CD4-positive, alpha-beta memory T cell (primary cell): ENCODE results near the gene C19orf73. TPM values are rescaled to one million over a fixed set of nuclear protein-coding genes. Genes with fewer than 3 reads are reported as not detected.
A peak's percentile ranks its signal among the peaks of the same experiment; 100 is the strongest.

ENCODE experiments used
- CTCF ChIA-PET: fragments of 350-600 bp; sonication (Branson Sonifier 250); formaldehyde crosslinking; loops from one replicate; lab custom pipeline; 2021; ENCODE audit warnings: inconsistent platforms; ENCODE audit not compliant: partially characterized antibody; lab: Charles Lee
- POLR2A ChIA-PET: fragments of 350-600 bp; sonication (Branson Sonifier 250); formaldehyde crosslinking; loops from one replicate; lab custom pipeline; 2021; ENCODE audit not compliant: partially characterized antibody; lab: Charles Lee
- DNase-seq, 5 donors: peaks; one replicate each; pipeline versions ENCODE4 v3.0.0 to v3.0.0-alpha.2; 2020 to 2022; ENCODE audit warnings: mixed read lengths in 1 of 5
- H3K27ac ChIP-seq: one replicate; pipeline ENCODE4 v1.7.0; 2013; ENCODE audit warnings: low read depth, low read length
- H3K27me3 ChIP-seq: 2 replicates; pipeline ENCODE4 v1.7.0; 2013; ENCODE audit warnings: mild to moderate bottlenecking, low read length, moderate library complexity; ENCODE audit not compliant: insufficient read depth
- H3K36me3 ChIP-seq: 2 replicates; pipeline ENCODE4 v1.7.0; 2013; ENCODE audit warnings: mild to moderate bottlenecking, low read length, moderate library complexity; ENCODE audit not compliant: insufficient read depth
- H3K4me1 ChIP-seq: 2 replicates; pipeline ENCODE4 v1.7.0; 2013; ENCODE audit warnings: mild to moderate bottlenecking, low read length, moderate library complexity; ENCODE audit not compliant: insufficient read depth
- H3K4me3 ChIP-seq, 2 donors: one replicate each; pipeline ENCODE4 v1.7.0; 2013; ENCODE audit warnings: low read length in 2 of 2, mild to moderate bottlenecking in 1 of 2
- H3K9me3 ChIP-seq, 2 donors: one replicate each; pipeline ENCODE4 v1.7.0; 2013; ENCODE audit warnings: low read length in 2 of 2, control low read depth in 1 of 2; ENCODE audit not compliant: control insufficient read depth in 1 of 2
- H3K27ac Mint-ChIP-seq, 7 donors: one replicate each; pipeline ENCODE4 v1.8.0; 2020 to 2021; ENCODE audit warnings: mixed read lengths in 7 of 7, mild to moderate bottlenecking in 6 of 7, inconsistent platforms in 3 of 7, moderate library complexity in 3 of 7
- H3K27me3 Mint-ChIP-seq, 2 donors: one replicate each; pipeline ENCODE4 v1.8.0; 2020 to 2021; ENCODE audit warnings: mixed read lengths in 2 of 2
- H3K36me3 Mint-ChIP-seq, 2 donors: one replicate each; pipeline ENCODE4 v1.8.0; 2020 to 2021; ENCODE audit warnings: mixed read lengths in 2 of 2, inconsistent platforms in 1 of 2, mild to moderate bottlenecking in 1 of 2
- H3K4me1 Mint-ChIP-seq, 4 donors: one replicate each; pipeline ENCODE4 v1.8.0; 2020 to 2021; ENCODE audit warnings: mixed read lengths in 4 of 4, mild to moderate bottlenecking in 1 of 4
- H3K4me3 Mint-ChIP-seq, 8 donors: one replicate each; pipeline ENCODE4 v1.8.0; 2020 to 2021; ENCODE audit warnings: mixed read lengths in 8 of 8, mild to moderate bottlenecking in 7 of 8, moderate library complexity in 6 of 8, inconsistent platforms in 3 of 8
- H3K9me3 Mint-ChIP-seq, 8 donors: one replicate each; pipeline ENCODE4 v1.8.0; 2020 to 2021; ENCODE audit warnings: mixed read lengths in 8 of 8, mild to moderate bottlenecking in 5 of 8, inconsistent platforms in 3 of 8, moderate library complexity in 1 of 8
- intact Hi-C: fragments of 100-400 bp; cut with micrococcal nuclease; formaldehyde crosslinking; loops from one replicate; pipeline ENCODE4 v1.15.1; 2023
- polyA plus RNA-seq, 2 donors: library from polyadenylated mRNA; unstranded; fragments of 300-500 nt; fragmentation: Illumina TruSeq; gene quantifications; one replicate each; pipeline ENCODE4 v1.2.3, GENCODE V29; 2021
- total RNA-seq, 2 experiments: library from RNA; stranded (reverse); gene quantifications; one replicate each; pipeline ENCODE4 v1.2.3, GENCODE V29; 2021

Gene C19orf73
- total and polyA plus RNA-seq, 4 experiments from 2014 or later = 1.7 to 3.7 (median 1.9) TPM

GRCh38 chr19:49109569-49110233 lies 9.2 kb downstream of the C19orf73 start:
- peak in 1 of 5 donors; percentile 2 for DNase-seq
- intact Hi-C loops = no loop called here
- H3K9me3 Mint-ChIP-seq = no peaks in the 10 kb centered on the region
- peaks cover 9 to 22% (median 11%) of the 10 kb centered on the region in 4 donors for H3K4me1 Mint-ChIP-seq
- Histone ChIP-seq H3K27ac (no peak overlapping the region), H3K36me3 (peaks cover 23% of the 10 kb centered on the region), H3K4me1 (peaks cover 6% of the 10 kb centered on the region), H3K9me3 (no peaks in the 10 kb centered on the region), H3K27me3 (no peaks in the 10 kb centered on the region), H3K4me3 (no peak overlapping the region)
- peak overlapping the region in 1 of 7 donors; percentile 40 for H3K27ac Mint-ChIP-seq
- H3K27me3 Mint-ChIP-seq = no peaks in the 10 kb centered on the region
- H3K36me3 Mint-ChIP-seq = peaks cover 35 to 40% of the 10 kb centered on the region in 2 donors
- H3K4me3 Mint-ChIP-seq = no peak overlapping the region
- POLR2A ChIA-PET = no interaction called here
- CTCF ChIA-PET = interaction anchor here (1.3 kb wide), 1 partner anchor 11 kb away, joined by 3 read pairs; no protein-coding TSS in a partner anchor

DNA sequence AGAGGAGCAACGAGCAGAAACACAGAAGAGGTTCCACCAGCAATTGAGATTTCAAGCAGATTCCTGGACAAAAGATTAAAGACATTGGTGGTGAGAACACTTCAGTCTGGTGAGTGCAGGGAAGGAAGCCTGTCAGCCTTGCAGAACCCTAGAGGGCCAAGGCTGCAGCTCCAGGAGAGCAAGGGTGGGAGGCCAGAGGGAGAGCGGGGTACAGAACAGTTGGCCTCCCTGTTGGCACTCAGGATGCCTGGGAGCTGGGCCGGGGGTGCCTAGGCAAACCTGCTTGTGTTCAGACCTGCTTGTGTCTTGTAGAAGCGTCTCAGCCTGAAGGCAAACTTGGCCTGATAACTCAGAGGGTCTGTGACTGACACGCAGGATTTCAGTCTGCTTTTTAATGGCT lies 9.9 kb downstream of the C19orf73 start:
- Histone ChIP-seq H3K27me3 (no peaks in the 10 kb centered on the region), H3K4me3 (no peak overlapping the region), H3K27ac (no peak overlapping the region), H3K36me3 (peaks cover 30% of the 10 kb centered on the region), H3K9me3 (no peaks in the 10 kb centered on the region), H3K4me1 (peaks cover 5% of the 10 kb centered on the region)
- Mint-ChIP-seq H3K4me3 (no peak overlapping the region), H3K9me3 (no peaks in the 10 kb centered on the region), H3K36me3 (peaks cover 35 to 43% of the 10 kb centered on the region in 2 donors), H3K27ac (peak overlapping the region in 3 of 7 donors; percentile 1 to 40 (median 11)), H3K27me3 (no peaks in the 10 kb centered on the region), H3K4me1 (peaks cover 8 to 21% (median 11%) of the 10 kb centered on the region in 4 donors)
- peak in 1 of 5 donors; percentile 27 for DNase-seq
- intact Hi-C loops = no loop called here
- ChIA-PET CTCF (interaction anchor here (1.1 to 1.3 kb wide), 2 partner anchors 10 to 11 kb away, joined by 3 read pairs; no protein-coding TSS in a partner anchor), POLR2A (no interaction called here)

DNA sequence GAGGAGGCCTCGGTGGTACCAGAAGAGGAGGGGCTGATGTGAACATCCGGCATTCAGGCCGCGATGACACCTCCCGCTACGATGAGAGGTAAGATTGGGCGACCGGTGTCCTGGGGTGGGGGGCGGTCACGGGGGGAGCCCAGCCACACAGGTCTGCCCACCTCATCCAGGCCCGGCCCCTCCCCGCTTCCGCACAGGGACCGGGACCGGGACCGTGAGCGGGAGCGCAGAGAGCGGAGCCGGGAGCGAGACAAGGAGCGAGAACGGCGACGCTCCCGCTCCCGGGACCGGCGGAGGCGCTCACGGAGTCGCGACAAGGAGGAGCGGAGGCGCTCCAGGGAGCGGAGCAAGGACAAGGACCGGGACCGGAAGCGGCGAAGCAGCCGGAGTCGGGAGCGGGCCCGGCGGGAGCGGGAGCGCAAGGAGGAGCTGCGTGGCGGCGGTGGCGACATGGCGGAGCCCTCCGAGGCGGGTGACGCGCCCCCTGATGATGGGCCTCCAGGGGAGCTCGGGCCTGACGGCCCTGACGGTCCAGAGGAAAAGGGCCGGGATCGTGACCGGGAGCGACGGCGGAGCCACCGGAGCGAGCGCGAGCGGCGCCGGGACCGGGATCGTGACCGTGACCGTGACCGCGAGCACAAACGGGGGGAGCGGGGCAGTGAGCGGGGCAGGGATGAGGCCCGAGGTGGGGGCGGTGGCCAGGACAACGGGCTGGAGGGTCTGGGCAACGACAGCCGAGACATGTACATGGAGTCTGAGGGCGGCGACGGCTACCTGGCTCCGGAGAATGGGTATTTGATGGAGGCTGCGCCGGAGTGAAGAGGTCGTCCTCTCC lies 11.1 kb downstream of the C19orf73 start:
- Mint-ChIP-seq H3K4me1 (peaks cover 0 to 11% (median 3%) of the 10 kb centered on the region in 4 donors), H3K4me3 (no peak overlapping the region), H3K9me3 (no peaks in the 10 kb centered on the region), H3K36me3 (peaks cover 35 to 41% of the 10 kb centered on the region in 2 donors), H3K27me3 (no peaks in the 10 kb centered on the region), H3K27ac (peak overlapping the region in 1 of 7 donors; percentile 46)
- Histone ChIP-seq H3K36me3 (peaks cover 41% of the 10 kb centered on the region), H3K4me1 (no peaks in the 10 kb centered on the region), H3K27me3 (no peaks in the 10 kb centered on the region), H3K27ac (no peak overlapping the region), H3K4me3 (no peak overlapping the region), H3K9me3 (no peaks in the 10 kb centered on the region)
- CTCF ChIA-PET = interaction anchor here (1.1 kb wide), 1 partner anchor 10 kb away, joined by 3 read pairs; no protein-coding TSS in a partner anchor
- DNase-seq = peak in 1 of 5 donors; percentile 24
- intact Hi-C loops = no loop called here
- POLR2A ChIA-PET = no interaction called here

- no peak overlapping the region for H3K27ac ChIP-seq
- DNase-seq = peak; percentile 55 to 59 (median 57)
- intact Hi-C loops = loop anchor here (1.0 kb wide), 1 partner anchor 8 kb away; the partner anchor contains the start of gene LIN7B
- no peaks in the 10 kb centered on the region for H3K4me1 ChIP-seq
- Mint-ChIP-seq H3K4me1 (peaks cover 0 to 11% (median 3%) of the 10 kb centered on the region in 4 donors), H3K9me3 (no peaks in the 10 kb centered on the region), H3K27ac (peak overlapping the region in 3 of 7 donors; percentile 15 to 74 (median 64)), H3K27me3 (no peaks in the 10 kb centered on the region), H3K4me3 (peak overlapping the region in 1 of 8 donors; percentile 4), H3K36me3 (peaks cover 35 to 48% of the 10 kb centered on the region in 2 donors)
- no peaks in the 10 kb centered on the region for H3K27me3 ChIP-seq
- H3K4me3 ChIP-seq = no peak overlapping the region
- H3K36me3 ChIP-seq = peaks cover 50% of the 10 kb centered on the region
- ChIA-PET POLR2A (no interaction called here), CTCF (interaction anchor here (0.8 to 2.5 kb wide), 14 partner anchors 9 to 114 kb away, joined by 3 to 19 read pairs (median 4); partner anchors contain the start of genes GYS1, NTF4 and RUVBL2)
- H3K9me3 ChIP-seq = no peaks in the 10 kb centered on the region
Measured at GRCh38 chr19:49106648-49107135, 12.3 kb downstream of the C19orf73 start.

GRCh38 chr19:49104229-49104864 lies 14.6 kb downstream of the C19orf73 start:
- no peak overlapping the region for H3K27ac ChIP-seq

GRCh38 chr19:49103331-49104085 lies 15.4 kb downstream of the C19orf73 start:
- H3K36me3 Mint-ChIP-seq = peaks cover 39 to 63% of the 10 kb centered on the region in 2 donors
- no peaks in the 10 kb centered on the region for H3K9me3 ChIP-seq

More at GRCh38 chr19:49104229-49104864, 14.6 kb downstream of the C19orf73 start:
- POLR2A ChIA-PET = no interaction called here
- no peaks in the 10 kb centered on the region for H3K9me3 Mint-ChIP-seq
- peaks cover 46 to 64% of the 10 kb centered on the region in 2 donors for H3K36me3 Mint-ChIP-seq
- Histone ChIP-seq H3K9me3 (no peaks in the 10 kb centered on the region), H3K36me3 (peaks cover 68% of the 10 kb centered on the region), H3K27me3 (no peaks in the 10 kb centered on the region), H3K4me3 (no peak overlapping the region), H3K4me1 (no peaks in the 10 kb centered on the region)
- peaks cover 0 to 7% (median 4%) of the 10 kb centered on the region in 4 donors for H3K4me1 Mint-ChIP-seq
- no peaks in the 10 kb centered on the region for H3K27me3 Mint-ChIP-seq
- no peak overlapping the region for H3K4me3 Mint-ChIP-seq
- intact Hi-C loops = no loop called here
- no peak overlapping the region for H3K27ac Mint-ChIP-seq
- DNase-seq = peak in 1 of 5 donors; percentile 29
- CTCF ChIA-PET = interaction anchor here (1.6 to 2.5 kb wide), 5 partner anchors 9 to 309 kb away, joined by 3 to 20 read pairs (median 11); partner anchors contain the start of genes GYS1, LIN7B and RUVBL2

More at GRCh38 chr19:49103331-49104085, 15.4 kb downstream of the C19orf73 start:
- intact Hi-C loops = no loop called here
- ChIA-PET CTCF (no interaction called here), POLR2A (no interaction called here)
- Histone ChIP-seq H3K27ac (no peak overlapping the region), H3K36me3 (peaks cover 76% of the 10 kb centered on the region), H3K27me3 (no peaks in the 10 kb centered on the region), H3K4me3 (no peak overlapping the region), H3K4me1 (no peaks in the 10 kb centered on the region)
- no peak overlapping the region for H3K4me3 Mint-ChIP-seq
- H3K27ac Mint-ChIP-seq = no peak overlapping the region
- no peaks in the 10 kb centered on the region for H3K9me3 Mint-ChIP-seq
- peak in 1 of 5 donors; percentile 7 for DNase-seq
- peaks cover 0 to 7% (median 5%) of the 10 kb centered on the region in 4 donors for H3K4me1 Mint-ChIP-seq
- no peaks in the 10 kb centered on the region for H3K27me3 Mint-ChIP-seq
